NOMO-1 treated with DMSO at 0.1 percent for 48 hours (cell line): ENCODE measurements around the gene ETDB.
"Not testable (repeated sequence)": the region's sequence is repeated elsewhere in the genome, so short reads cannot be mapped to it uniquely, and the experiment has no call there.

Experiments used
- DNase-seq: peaks from one replicate; lab custom pipeline; 2025; ENCODE audit not compliant: unreplicated experiment; lab: John Stamatoyannopoulos, UW

ETDB gene

GRCh38 chrX:135120056-135120576, at the start of gene ETDB:
Gene ETDB, minus strand, starts transcription at chrX:135120526. Its CDS starts 1,265 bp downstream, at chrX:135119261.
- DNase-seq = not testable (repeated sequence)

- not testable (repeated sequence) for DNase-seq
These were observed 49.2 kb upstream of the ETDB start for GRCh38 chrX:135169534-135169933.

- peak; percentile 32 for DNase-seq
These were observed 48.2 kb upstream of the ETDB start for GRCh38 chrX:135168486-135168885.

- not testable (repeated sequence) for DNase-seq
These were observed 34.4 kb upstream of the ETDB start for GRCh38 chrX:135154688-135155087.

- not testable (repeated sequence) for DNase-seq
These were observed 5.8 kb upstream of the ETDB start for GRCh38 chrX:135126145-135126544.

- DNase-seq = not testable (repeated sequence)
These were observed 4.3 kb downstream of the ETDB start for GRCh38 chrX:135116064-135116463.

GRCh38 chrX:135114392-135114791, 5.9 kb downstream of the ETDB start:
- peak; percentile 65 for DNase-seq

GRCh38 chrX:135112743-135113142, 7.6 kb downstream of the ETDB start:
- no peak for DNase-seq

GRCh38 chrX:135112096-135112729, 8.1 kb downstream of the ETDB start:
- peak; percentile 14 for DNase-seq

- DNase-seq = no peak
These were observed 10.8 kb downstream of the ETDB start for GRCh38 chrX:135109554-135109953.

GRCh38 chrX:135099493-135099783, 20.9 kb downstream of the ETDB start:
- DNase-seq = no peak

GRCh38 chrX:135097196-135097744, 23.1 kb downstream of the ETDB start:
- DNase-seq = not testable (repeated sequence)

GRCh38 chrX:135095715-135096114, 24.6 kb downstream of the ETDB start:
- no peak for DNase-seq

- DNase-seq = no peak
These were observed 25.6 kb downstream of the ETDB start for GRCh38 chrX:135094726-135095125.

GRCh38 chrX:135089126-135089525, 31.2 kb downstream of the ETDB start:
- no peak for DNase-seq

- DNase-seq = no peak
These were observed 32.5 kb downstream of the ETDB start for GRCh38 chrX:135087867-135088266.

- peak; percentile 43 for DNase-seq
These were observed 34.0 kb downstream of the ETDB start for GRCh38 chrX:135086197-135086854.

GRCh38 chrX:135081693-135082404, 38.5 kb downstream of the ETDB start:
- DNase-seq = no peak
